GM23248 (cell line): ENCODE data around the gene SEC24D. TPM values are rescaled to one million over a fixed set of nuclear protein-coding genes. Genes with fewer than 3 reads are reported as not detected.

Experiments
- DNase-seq: peaks from one replicate; pipeline ENCODE4 v3.0.0-alpha.2; 2015
- H2AFZ ChIP-seq: fragments of 200-600 bp; sonication (generic); 2 replicates; pipeline ENCODE4 v1.6.1; 2016; ENCODE audit warnings: antibody characterized with exemption
- H3F3A ChIP-seq: fragments of 200-600 bp; sonication (generic); 2 replicates; pipeline ENCODE4 v1.6.1; 2016; ENCODE audit warnings: mild to moderate bottlenecking, antibody characterized with exemption, mixed run types; ENCODE audit not compliant: insufficient read depth
- H3K27ac ChIP-seq: fragments of 200-600 bp; sonication (generic); 2 replicates; pipeline ENCODE4 v1.5.1; 2016; ENCODE audit warnings: mild to moderate bottlenecking
- H3K27me3 ChIP-seq: fragments of 200-600 bp; sonication (generic); replicated peaks from 2 replicates; pipeline ENCODE4 v1.6.1; 2016; ENCODE audit warnings: mild to moderate bottlenecking; ENCODE audit not compliant: insufficient read depth
- H3K36me3 ChIP-seq: fragments of 200-600 bp; sonication (generic); 2 replicates; pipeline ENCODE4 v1.6.1; 2016; ENCODE audit warnings: low read depth, mild to moderate bottlenecking
- H3K4me1 ChIP-seq: fragments of 200-600 bp; sonication (generic); 2 replicates; pipeline ENCODE4 v1.6.1; 2016; ENCODE audit warnings: mild to moderate bottlenecking; ENCODE audit not compliant: insufficient read depth
- H3K4me2 ChIP-seq: fragments of 200-600 bp; sonication (generic); one replicate; pipeline ENCODE4 v1.6.1; 2016; ENCODE audit warnings: mild to moderate bottlenecking; ENCODE audit not compliant: unreplicated experiment
- H3K4me3 ChIP-seq: fragments of 200-600 bp; sonication (generic); 2 replicates; pipeline ENCODE4 v1.5.1; 2016; ENCODE audit warnings: mild to moderate bottlenecking
- H3K79me2 ChIP-seq: fragments of 200-600 bp; sonication (generic); 2 replicates; pipeline ENCODE4 v1.6.1; 2016; ENCODE audit warnings: mild to moderate bottlenecking; ENCODE audit not compliant: insufficient read depth
- H3K9ac ChIP-seq: fragments of 200-600 bp; sonication (generic); 2 replicates; pipeline ENCODE4 v1.6.1; 2016; ENCODE audit warnings: mild to moderate bottlenecking
- H3K9me2 ChIP-seq: fragments of 200-600 bp; sonication (generic); 2 replicates; pipeline ENCODE4 v1.6.1; 2016; ENCODE audit warnings: mixed run types, mild to moderate bottlenecking, moderate library complexity; ENCODE audit not compliant: insufficient read depth
- H3K9me3 ChIP-seq: fragments of 200-600 bp; sonication (generic); one replicate; pipeline ENCODE4 v1.6.1; 2017; ENCODE audit warnings: low read depth
- H4K20me1 ChIP-seq: fragments of 200-600 bp; sonication (generic); 2 replicates; pipeline ENCODE4 v1.6.0; 2016; ENCODE audit not compliant: insufficient read depth
- EZH2 ChIP-seq: fragments of 200-600 bp; sonication (generic); IDR thresholded peaks from 2 replicates; pipeline ENCODE4 v1.6.1; 2018; ENCODE audit warnings: antibody characterized with exemption, mild to moderate bottlenecking; ENCODE audit not compliant: insufficient read depth, poor library complexity, severe bottlenecking
- EZH2phosphoT487 ChIP-seq: fragments of 200-600 bp; sonication (generic); IDR thresholded peaks from 2 replicates; pipeline ENCODE4 v1.6.1; 2018; ENCODE audit warnings: antibody characterized with exemption, moderate library complexity, mild to moderate bottlenecking, low read depth; ENCODE audit not compliant: insufficient read depth
- WGBS, 2 experiments: methylation state at CpG; one replicate each; pipeline ENCODE4 v1.1.6; 2015 to 2017; ENCODE audit warnings: low lambda C conversion rate in 2 of 2, low coverage in 1 of 2; ENCODE audit errors: missing lambda C conversion rate in 2 of 2; 5-methylcytosine and 5-hydroxymethylcytosine counted together
- in situ Hi-C: fragments of 300-500 bp; cut with MboI; formaldehyde crosslinking; loops from 2 replicates; pipeline ENCODE4 v1.15.0; 2020
- polyA plus RNA-seq: library from polyadenylated mRNA; unstranded; fragments of >200 nt; fragmentation: Nextera tagmentation; extraction: Ambion mirVana; gene quantifications from 2 replicates; pipeline ENCODE4 v1.2.1, GENCODE V29; 2016
- total RNA-seq: library from RNA; depleted of rRNA; stranded (reverse); fragments of >200 nt; shearing (Covaris generic); gene quantifications from 2 replicates; pipeline ENCODE4 v1.2.3, GENCODE V29; 2014

The SEC24D gene
- total and polyA plus RNA-seq, 2 experiments from 2014 or later: 136 to 148 TPM

DNA sequence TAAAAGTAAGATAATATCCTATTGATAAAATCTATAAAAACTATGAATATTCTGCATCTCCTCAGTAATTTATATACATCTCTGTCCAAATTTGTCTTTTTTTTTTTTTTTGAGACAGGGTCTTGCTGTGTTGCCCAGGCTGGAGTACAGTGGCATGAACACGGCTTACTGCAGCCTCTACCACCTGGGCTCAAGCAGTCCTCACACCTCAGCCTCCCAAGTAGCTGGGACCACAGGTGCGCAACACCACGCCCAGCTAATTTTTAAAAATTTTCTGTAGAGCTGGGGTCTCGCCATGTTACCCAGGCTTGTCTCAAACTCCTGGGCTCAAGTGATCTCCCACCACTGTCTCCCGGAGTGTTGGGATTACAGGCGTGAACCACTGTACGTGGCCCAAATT lies 12.3 kb upstream of the SEC24D start:
- no peak overlapping the region for H3K4me3 ChIP-seq
- no peaks in the 10 kb centered on the region for H3K79me2 ChIP-seq
- no peaks in the 10 kb centered on the region for H3K9me3 ChIP-seq
- no peak overlapping the region for H2AFZ ChIP-seq
- H3K36me3 ChIP-seq: no peaks in the 10 kb centered on the region
- H3K9ac ChIP-seq: no peak overlapping the region
- peaks cover 7% of the 10 kb centered on the region; the same call in 1 of the 2 replicates for H3K4me1 ChIP-seq
- WGBS, 2 experiments: 95 to 99% methylated on average over 7 of the region's 7 CpGs
- H3F3A ChIP-seq: no peaks in the 10 kb centered on the region
- no peak overlapping the region for H3K4me2 ChIP-seq
- no peaks in the 10 kb centered on the region for H3K27me3 ChIP-seq
- no peak for TF ChIP-seq EZH2phosphoT487
- TF ChIP-seq EZH2: no peak
- DNase-seq: no peak
- in situ Hi-C loops: no loop called here
- no peak overlapping the region for H3K27ac ChIP-seq
- no peaks in the 10 kb centered on the region for H4K20me1 ChIP-seq
- no peaks in the 10 kb centered on the region for H3K9me2 ChIP-seq

DNA sequence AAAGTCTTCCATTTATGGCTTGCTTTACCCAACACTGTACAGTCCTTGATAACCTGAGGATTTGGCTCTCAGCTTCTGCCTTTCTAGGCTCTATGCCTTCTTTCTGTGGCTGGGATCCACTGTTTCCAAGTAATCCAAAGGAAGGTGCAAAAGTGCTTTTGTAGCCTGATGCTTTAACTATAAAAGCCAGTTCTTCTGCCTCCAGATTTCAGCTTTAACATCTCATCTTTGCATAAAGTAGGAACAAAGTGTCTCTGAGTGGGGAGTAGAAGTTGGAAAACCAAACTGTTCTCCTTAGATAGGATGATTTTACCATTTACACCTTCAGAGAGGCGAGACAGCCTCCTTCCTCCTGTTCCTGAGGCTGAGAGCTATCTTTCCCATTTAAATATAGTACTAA lies 11.1 kb upstream of the SEC24D start:
- H3F3A ChIP-seq: peaks cover 5% of the 10 kb centered on the region; the same call in 1 of the 2 replicates
- H3K9me2 ChIP-seq: no peaks in the 10 kb centered on the region

DNA sequence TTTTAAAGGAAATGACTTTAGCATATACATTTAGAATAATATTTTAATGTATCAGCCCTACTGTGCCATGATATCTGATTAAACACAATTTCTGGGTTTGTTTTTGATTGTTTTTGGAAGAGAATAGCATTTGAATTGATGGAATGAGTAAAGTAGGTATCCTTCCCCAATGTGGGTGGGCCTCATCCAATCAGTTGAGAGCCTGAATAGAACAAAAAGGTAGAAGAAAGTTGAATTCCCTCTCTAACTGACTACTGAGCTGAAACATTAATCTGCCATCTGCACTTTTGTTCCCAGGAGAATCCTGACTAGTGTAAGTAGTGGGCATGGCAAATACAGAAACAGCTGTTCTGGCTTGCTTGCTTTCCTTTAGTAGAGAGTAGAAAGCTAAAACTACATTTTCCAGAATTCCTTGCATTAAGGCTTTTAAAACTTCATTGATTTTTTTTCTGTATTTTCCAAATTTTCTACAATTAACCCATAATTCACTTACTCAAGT lies 9.7 kb upstream of the SEC24D start:
- H3K79me2 ChIP-seq: no peaks in the 10 kb centered on the region
- H3K9me2 ChIP-seq: no peaks in the 10 kb centered on the region
- peaks cover 19% of the 10 kb centered on the region for H3K4me1 ChIP-seq
- no peak overlapping the region for H3K4me2 ChIP-seq
- H3K27me3 ChIP-seq: no peaks in the 10 kb centered on the region
- no peak overlapping the region for H3K9ac ChIP-seq
- H3F3A ChIP-seq: peaks cover 13% of the 10 kb centered on the region
- H2AFZ ChIP-seq: no peak overlapping the region
- no peaks in the 10 kb centered on the region for H4K20me1 ChIP-seq
- no peak for TF ChIP-seq EZH2phosphoT487
- no peaks in the 10 kb centered on the region for H3K9me3 ChIP-seq
- no peaks in the 10 kb centered on the region for H3K36me3 ChIP-seq
- no peak overlapping the region for H3K4me3 ChIP-seq
- DNase-seq: no peak
- no peak overlapping the region for H3K27ac ChIP-seq
- in situ Hi-C loops: no loop called here

More for the DNA sequence above, 11.1 kb upstream of the SEC24D start:
- no peak for TF ChIP-seq EZH2
- Histone ChIP-seq H3K4me1 (peaks cover 14% of the 10 kb centered on the region), H3K27me3 (no peaks in the 10 kb centered on the region), H3K27ac (no peak overlapping the region), H3K36me3 (no peaks in the 10 kb centered on the region), H3K9me3 (no peaks in the 10 kb centered on the region), H3K9ac (no peak overlapping the region), H3K4me3 (no peak overlapping the region), H3K4me2 (no peak overlapping the region), H3K79me2 (no peaks in the 10 kb centered on the region), H4K20me1 (no peaks in the 10 kb centered on the region), H2AFZ (no peak overlapping the region)
- 62 to 83% methylated on average over 1 of the region's 1 CpG for WGBS, 2 experiments
- DNase-seq: no peak
- in situ Hi-C loops: no loop called here

DNA sequence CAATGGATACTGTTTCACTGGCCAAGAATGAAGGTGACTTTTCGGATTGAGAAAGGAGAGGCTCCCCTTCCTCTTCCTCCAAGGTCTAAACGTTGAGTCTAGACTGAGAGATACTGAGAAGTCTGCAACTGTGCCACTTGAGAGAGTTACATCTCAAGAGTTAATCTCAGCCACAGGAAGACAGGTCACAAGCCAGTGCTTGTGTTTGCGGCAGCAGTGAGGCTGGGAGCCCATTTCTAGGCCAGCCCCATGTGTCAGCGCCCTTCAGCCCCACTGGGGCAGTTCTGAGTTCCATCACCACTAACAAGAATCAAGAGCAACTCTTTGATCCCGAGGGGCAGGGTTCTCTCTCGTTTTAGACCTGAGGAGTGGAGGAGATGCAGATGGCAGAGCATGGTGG lies 7.3 kb upstream of the SEC24D start:
- peaks cover 13% of the 10 kb centered on the region for H3F3A ChIP-seq
- WGBS, 2 experiments: 80% methylated on average over 6 of the region's 6 CpGs
- H3K4me3 ChIP-seq: no peak overlapping the region
- no peaks in the 10 kb centered on the region for H3K79me2 ChIP-seq
- DNase-seq: no peak
- no peak for TF ChIP-seq EZH2
- no peak for TF ChIP-seq EZH2phosphoT487
- H3K27me3 ChIP-seq: no peaks in the 10 kb centered on the region
- H4K20me1 ChIP-seq: no peaks in the 10 kb centered on the region
- H3K9me3 ChIP-seq: no peaks in the 10 kb centered on the region
- no peak overlapping the region for H3K27ac ChIP-seq
- no peaks in the 10 kb centered on the region for H3K36me3 ChIP-seq
- H2AFZ ChIP-seq: no peak overlapping the region
- H3K9me2 ChIP-seq: no peaks in the 10 kb centered on the region
- H3K4me1 ChIP-seq: peaks cover 13% of the 10 kb centered on the region
- in situ Hi-C loops: no loop called here
- no peak overlapping the region for H3K4me2 ChIP-seq
- H3K9ac ChIP-seq: no peak overlapping the region

DNA sequence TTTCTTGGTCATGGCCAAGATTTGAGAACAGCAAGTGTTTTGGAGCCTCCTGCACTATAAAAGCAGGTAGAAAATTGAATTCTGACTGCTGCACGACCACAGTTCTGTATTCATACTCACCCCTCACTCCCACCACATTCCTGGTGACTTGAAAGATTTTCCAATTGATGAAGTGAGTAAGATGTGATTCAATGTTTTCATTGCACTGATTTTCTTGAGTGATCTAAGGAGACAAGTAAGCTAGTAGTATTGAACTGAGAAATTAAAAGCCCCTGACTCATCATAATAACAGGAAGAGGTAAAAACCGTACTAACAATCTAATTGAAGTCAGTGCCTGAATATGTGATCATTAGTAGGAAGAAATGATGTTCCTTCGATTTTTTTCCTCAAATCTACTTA lies 6.1 kb upstream of the SEC24D start:
- H3F3A ChIP-seq: peaks cover 13% of the 10 kb centered on the region
- in situ Hi-C loops: no loop called here
- peak overlapping the region; percentile 24 for H3K4me2 ChIP-seq

More for the DNA sequence above, 6.1 kb upstream of the SEC24D start:
- Histone ChIP-seq H2AFZ (no peak overlapping the region), H3K79me2 (peaks cover 2% of the 10 kb centered on the region; the same call in 1 of the 2 replicates), H3K36me3 (no peaks in the 10 kb centered on the region), H3K9me2 (no peaks in the 10 kb centered on the region), H3K9me3 (no peaks in the 10 kb centered on the region), H3K27ac (no peak overlapping the region), H4K20me1 (no peaks in the 10 kb centered on the region), H3K4me1 (peaks cover 13% of the 10 kb centered on the region), H3K9ac (no peak overlapping the region), H3K4me3 (no peak overlapping the region), H3K27me3 (no peaks in the 10 kb centered on the region)
- no peak for TF ChIP-seq EZH2
- no peak for TF ChIP-seq EZH2phosphoT487
- 14 to 17% methylated on average over 3 of the region's 3 CpGs for WGBS, 2 experiments
- peak; percentile 64 for DNase-seq
